ENCODE measurements around the gene GALNS.

Gene GALNS

GRCh38 chr16:88811769-88812512 lies 44.8 kb downstream of the GALNS start, which contains the start of gene APRT:
APRT (minus strand) TSS chr16:88811928; CDS start chr16:88811899, 29 bp downstream.
- H3K4me3 ChIP-seq (ENCODE audit: low read depth, low read length) = peak within 1 kb of the TSS; percentile 88
- DNase-seq (ENCODE audit: low read depth) = peak; percentile 97
- peak; percentile 29 for TF ChIP-seq CTCF (IDR thresholded peaks at IDR 0.05; ENCODE audit: insufficient read depth, low read depth, low read length, missing control alignments)

- no peak for TF ChIP-seq CTCF (IDR thresholded peaks at IDR 0.05; ENCODE audit: insufficient read depth, low read depth, low read length, missing control alignments)
- peak overlapping the region; percentile 88 for H3K4me3 ChIP-seq (ENCODE audit: low read depth, low read length)
- peak; percentile 89 for DNase-seq (ENCODE audit: low read depth)
These were observed 45.6 kb downstream of the GALNS start for GRCh38 chr16:88810912-88811768.

- TF ChIP-seq CTCF (IDR thresholded peaks at IDR 0.05; ENCODE audit: insufficient read depth, low read depth, low read length, missing control alignments) = no peak
- DNase-seq (ENCODE audit: low read depth) = peak; percentile 64
- peak overlapping the region; percentile 88 for H3K4me3 ChIP-seq (ENCODE audit: low read depth, low read length)
These were observed 46.4 kb downstream of the GALNS start for GRCh38 chr16:88810166-88810911.

- peak overlapping the region; percentile 88 for H3K4me3 ChIP-seq (ENCODE audit: low read depth, low read length)
- peak; percentile 38 for DNase-seq (ENCODE audit: low read depth)
- no peak for TF ChIP-seq CTCF (IDR thresholded peaks at IDR 0.05; ENCODE audit: insufficient read depth, low read depth, low read length, missing control alignments)
These were observed 47.0 kb downstream of the GALNS start for GRCh38 chr16:88809676-88810165.

GRCh38 chr16:88809068-88809675 lies 47.6 kb downstream of the GALNS start:
- DNase-seq (ENCODE audit: low read depth) = peak; percentile 28

More at GRCh38 chr16:88809068-88809675, 47.6 kb downstream of the GALNS start:
- no peak for TF ChIP-seq CTCF (IDR thresholded peaks at IDR 0.05; ENCODE audit: insufficient read depth, low read depth, low read length, missing control alignments)
- no peak overlapping the region for H3K4me3 ChIP-seq (ENCODE audit: low read depth, low read length)
